GM19239 (cell line): ENCODE results near the gene ABCC1.

Experiments used
- DNase-seq: peaks from one replicate; pipeline ENCODE4 v3.0.0; 2011; ENCODE audit warnings: low spot score; ENCODE audit not compliant: insufficient read length
- FAIRE-seq: peaks from 2 replicates; lab custom pipeline; 2011; peaks lifted over from hg19 to GRCh38; lab: Jason Lieb, UNC

The ABCC1 gene

DNA sequence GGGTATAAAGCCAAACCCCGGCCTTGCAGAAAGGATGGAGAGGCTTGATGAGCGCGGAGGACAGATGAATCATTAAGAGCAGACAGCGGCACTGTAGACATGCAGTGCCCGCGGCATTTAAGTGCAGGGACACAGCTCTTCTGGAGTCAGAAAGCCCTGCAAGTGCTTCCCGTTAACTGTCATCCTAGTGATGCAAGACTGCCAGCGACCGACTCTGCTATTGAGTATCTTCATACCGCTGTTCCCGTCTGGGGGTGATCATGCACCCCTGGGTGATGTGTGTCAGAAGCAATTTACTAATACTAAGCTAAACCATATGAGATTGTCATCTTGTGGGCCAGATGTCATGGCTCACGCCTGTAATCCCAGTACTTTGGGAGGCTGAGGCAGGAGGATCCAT, 172.8 kb downstream of the ABCC1 start:
- DNase-seq (no peak), FAIRE-seq (no peak)

- DNase-seq (no peak), FAIRE-seq (no peak)
These were observed 175.0 kb downstream of the ABCC1 start for GRCh38 chr16:16124438-16124837.

- no peak for DNase-seq
- FAIRE-seq, result no peak
These were observed 175.6 kb downstream of the ABCC1 start for GRCh38 chr16:16124974-16125373.

- DNase-seq, result no peak
- no peak for FAIRE-seq
These were observed 177.5 kb downstream of the ABCC1 start for GRCh38 chr16:16126896-16127295.

DNA sequence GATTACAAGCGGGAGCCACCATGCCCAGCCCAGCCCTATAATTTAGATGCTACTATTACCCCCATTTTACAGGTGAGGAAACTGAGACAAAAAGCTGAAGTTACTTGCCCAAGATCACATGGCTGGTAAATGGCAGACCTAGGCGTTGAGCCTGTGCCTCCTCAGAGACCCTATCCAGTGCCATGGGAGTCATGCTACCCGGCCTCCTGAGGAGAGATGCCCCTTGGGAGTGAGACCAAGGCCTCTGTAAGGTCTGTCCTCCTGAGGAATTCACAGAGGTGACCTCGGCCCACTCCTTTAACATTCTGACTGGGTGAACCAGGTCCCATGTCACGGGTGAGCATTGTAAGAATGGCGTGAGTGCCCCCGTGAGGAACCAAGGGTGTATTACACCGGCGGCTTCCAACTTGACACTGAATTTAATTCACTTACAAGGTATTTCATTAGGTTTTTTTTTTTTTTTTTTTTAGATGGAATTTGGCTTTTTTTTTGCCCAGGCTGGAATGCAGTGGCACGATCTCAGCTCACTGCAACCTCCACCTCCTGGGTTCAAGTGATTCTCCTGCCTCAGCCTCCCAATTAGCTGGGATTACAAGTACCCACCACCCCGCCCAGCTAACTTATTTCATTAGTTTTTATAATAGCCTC, 178.2 kb downstream of the ABCC1 start:
- peak; percentile 80 for DNase-seq
- peak; percentile 88 for FAIRE-seq

GRCh38 chr16:16131204-16131603, 181.8 kb downstream of the ABCC1 start:
- no peak for FAIRE-seq

DNA sequence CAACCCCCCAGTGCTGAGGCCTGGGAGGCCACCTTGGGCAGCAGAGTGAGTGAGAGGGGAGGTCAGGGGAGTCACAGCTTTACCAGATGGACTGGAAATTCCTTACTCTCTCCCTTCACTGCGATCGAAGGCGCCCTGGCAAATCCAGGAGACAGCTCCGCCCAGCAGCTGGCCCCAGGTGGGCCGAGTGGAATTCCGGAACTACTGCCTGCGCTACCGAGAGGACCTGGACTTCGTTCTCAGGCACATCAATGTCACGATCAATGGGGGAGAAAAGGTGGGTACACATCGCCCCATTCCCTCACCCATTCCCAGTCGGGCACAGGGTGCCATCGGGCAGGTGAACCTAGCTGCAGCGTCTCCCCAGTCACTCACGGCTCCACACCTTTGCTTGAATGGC, 182.2 kb downstream of the ABCC1 start:
- no peak for DNase-seq
- no peak for FAIRE-seq

More at GRCh38 chr16:16131204-16131603, 181.8 kb downstream of the ABCC1 start:
- no peak for DNase-seq

GRCh38 chr16:16133943-16134604, 184.7 kb downstream of the ABCC1 start:
- FAIRE-seq (no peak), DNase-seq (no peak)

GRCh38 chr16:16136588-16136987, 187.2 kb downstream of the ABCC1 start:
- DNase-seq, result no peak
- no peak for FAIRE-seq

- FAIRE-seq (no peak), DNase-seq (no peak)
These were observed 187.7 kb downstream of the ABCC1 start for GRCh38 chr16:16137110-16137509.

GRCh38 chr16:16138034-16138635, 188.7 kb downstream of the ABCC1 start:
- FAIRE-seq, result no peak
- DNase-seq, result no peak

- no peak for FAIRE-seq
- no peak for DNase-seq
These were observed 189.6 kb downstream of the ABCC1 start for GRCh38 chr16:16139061-16139460.

GRCh38 chr16:16139806-16140205, 190.4 kb downstream of the ABCC1 start:
- no peak for FAIRE-seq

GRCh38 chr16:16140537-16140936, 191.1 kb downstream of the ABCC1 start:
- no peak for FAIRE-seq

More at GRCh38 chr16:16139806-16140205, 190.4 kb downstream of the ABCC1 start:
- DNase-seq, result no peak

DNA sequence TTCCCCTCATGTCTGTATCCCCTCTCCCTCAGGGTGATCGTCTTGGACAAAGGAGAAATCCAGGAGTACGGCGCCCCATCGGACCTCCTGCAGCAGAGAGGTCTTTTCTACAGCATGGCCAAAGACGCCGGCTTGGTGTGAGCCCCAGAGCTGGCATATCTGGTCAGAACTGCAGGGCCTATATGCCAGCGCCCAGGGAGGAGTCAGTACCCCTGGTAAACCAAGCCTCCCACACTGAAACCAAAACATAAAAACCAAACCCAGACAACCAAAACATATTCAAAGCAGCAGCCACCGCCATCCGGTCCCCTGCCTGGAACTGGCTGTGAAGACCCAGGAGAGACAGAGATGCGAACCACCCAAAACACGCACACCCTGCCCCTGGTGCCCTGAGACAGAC, 191.7 kb downstream of the ABCC1 start:
- FAIRE-seq, result no peak
- no peak for DNase-seq

More at GRCh38 chr16:16140537-16140936, 191.1 kb downstream of the ABCC1 start:
- DNase-seq, result no peak

DNA sequence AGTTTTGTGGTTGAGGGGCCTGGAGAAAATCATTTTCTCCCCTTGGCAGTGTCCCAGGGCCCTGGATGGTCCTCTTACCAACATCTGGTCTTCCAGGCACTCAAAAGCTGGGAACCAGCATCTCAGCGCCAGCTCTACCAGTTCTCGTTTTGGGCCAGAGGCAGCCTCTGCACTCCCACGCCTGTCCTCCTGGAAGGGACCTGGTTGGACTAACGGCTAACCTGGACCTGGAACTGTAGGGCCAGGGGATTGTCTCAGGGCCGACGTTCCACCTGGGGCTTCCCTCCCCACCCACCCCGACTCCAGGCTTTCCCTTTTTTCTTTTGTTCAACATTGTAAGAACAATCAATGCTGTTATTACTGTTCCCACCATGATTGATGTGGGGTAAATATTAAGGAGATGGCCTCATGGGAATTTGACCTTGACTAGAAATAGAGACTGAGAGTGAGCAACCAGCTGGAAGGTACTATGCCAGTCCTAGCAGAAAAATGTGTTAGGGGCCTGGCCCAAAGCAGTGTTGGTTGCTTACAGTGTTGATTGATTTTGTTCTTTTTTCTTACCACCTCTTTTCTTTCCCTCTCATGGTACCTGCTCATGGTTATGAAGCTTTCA, 192.5 kb downstream of the ABCC1 start:
- DNase-seq (no peak), FAIRE-seq (no peak)

- no peak for DNase-seq
- FAIRE-seq, result no peak
These were observed 193.8 kb downstream of the ABCC1 start for GRCh38 chr16:16143038-16143763.

DNA sequence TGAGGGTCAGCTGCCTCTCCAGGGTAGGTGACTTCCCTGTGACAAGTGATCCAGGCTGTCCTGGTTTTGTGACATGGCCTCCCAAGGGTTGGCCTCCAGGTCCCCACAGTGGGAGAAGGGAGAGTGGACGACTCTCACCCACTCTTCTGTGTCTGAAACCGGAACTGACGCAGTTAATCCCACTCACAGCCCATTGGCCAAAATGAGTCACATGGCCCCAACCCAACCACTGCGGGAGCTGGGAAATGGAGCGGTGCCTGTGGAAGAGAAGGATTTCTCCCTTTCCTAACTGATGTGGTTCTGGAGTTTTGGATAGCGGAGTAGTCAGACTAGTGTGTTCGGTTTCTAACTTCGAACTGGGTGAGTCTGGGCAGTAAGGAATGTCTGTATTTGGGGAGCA, 194.5 kb downstream of the ABCC1 start:
- FAIRE-seq, result no peak
- no peak for DNase-seq

GRCh38 chr16:16144416-16144815, 195.0 kb downstream of the ABCC1 start:
- FAIRE-seq, result no peak
- DNase-seq, result no peak

DNA sequence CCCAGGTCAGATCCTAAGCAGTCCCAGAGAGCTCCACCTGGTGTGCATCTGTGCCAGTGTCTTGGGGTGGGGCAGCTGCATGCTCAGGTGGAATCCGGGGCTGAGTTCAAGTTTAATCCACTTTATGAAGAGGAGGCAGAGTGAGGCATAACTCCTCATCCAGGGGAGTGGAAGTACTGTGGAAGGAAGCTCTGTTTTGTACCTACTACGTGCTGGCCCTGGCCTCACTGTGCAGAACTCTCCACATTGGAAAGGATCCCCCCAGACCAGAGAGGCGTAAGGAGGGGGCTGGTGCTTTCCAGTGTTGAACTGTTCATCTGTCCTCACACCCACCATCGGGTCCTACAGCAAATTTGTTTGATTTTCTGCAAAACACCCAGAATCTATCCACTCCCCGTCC, 195.9 kb downstream of the ABCC1 start:
- FAIRE-seq, result no peak

More for the DNA sequence above, 195.9 kb downstream of the ABCC1 start:
- no peak for DNase-seq
